Measurements from ENCODE around the gene SUPT4H1.
A peak's percentile ranks its signal among the peaks of the same experiment; 100 is the strongest.

Gene SUPT4H1

GRCh38 chr17:58338841-58339754 lies 12.9 kb downstream of the SUPT4H1 start:
- no peak for DNase-seq

- no peak for DNase-seq
Measured at GRCh38 chr17:58338454-58338840, 13.6 kb downstream of the SUPT4H1 start.

- DNase-seq: peak; percentile 78
Measured at GRCh38 chr17:58337600-58338453, 14.2 kb downstream of the SUPT4H1 start.

- DNase-seq: no peak
Measured at GRCh38 chr17:58337210-58337599, 14.8 kb downstream of the SUPT4H1 start.

DNA sequence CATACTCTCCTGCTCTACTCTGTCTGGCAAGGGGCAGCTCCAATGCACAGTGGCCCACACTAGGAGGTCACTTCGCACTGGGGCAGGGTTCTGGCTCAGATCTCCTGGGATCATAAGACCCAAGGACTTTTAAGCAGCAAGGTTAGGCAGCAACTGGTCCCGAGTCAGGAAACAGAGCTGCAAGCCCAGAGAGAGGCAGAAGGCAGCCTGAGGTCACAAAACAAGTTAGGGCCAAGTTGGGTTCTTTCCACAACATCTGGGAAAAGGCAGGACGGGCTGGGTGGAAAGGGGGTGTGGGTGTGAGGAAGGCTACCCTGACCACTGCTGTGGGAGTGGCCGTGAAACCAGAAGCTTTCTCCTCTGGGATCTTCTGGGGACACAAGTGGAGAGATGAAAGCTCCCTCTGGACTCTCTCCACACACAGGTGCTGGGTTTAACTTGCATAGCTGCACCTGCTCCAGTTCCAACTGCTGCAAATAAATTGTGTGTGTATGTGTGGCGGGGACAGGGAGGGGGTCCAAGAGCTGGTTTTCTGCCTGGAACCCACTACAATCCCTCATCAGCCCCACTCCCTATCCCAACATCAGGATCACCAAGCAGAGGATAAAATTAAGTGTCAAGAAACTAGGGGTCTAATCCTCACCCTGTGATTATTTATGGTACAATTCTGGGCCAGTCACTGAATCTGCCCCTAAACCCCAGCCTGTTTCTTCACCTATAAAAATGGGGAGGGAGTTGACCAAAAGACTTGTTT lies 15.4 kb downstream of the SUPT4H1 start:
- no peak for DNase-seq

DNA sequence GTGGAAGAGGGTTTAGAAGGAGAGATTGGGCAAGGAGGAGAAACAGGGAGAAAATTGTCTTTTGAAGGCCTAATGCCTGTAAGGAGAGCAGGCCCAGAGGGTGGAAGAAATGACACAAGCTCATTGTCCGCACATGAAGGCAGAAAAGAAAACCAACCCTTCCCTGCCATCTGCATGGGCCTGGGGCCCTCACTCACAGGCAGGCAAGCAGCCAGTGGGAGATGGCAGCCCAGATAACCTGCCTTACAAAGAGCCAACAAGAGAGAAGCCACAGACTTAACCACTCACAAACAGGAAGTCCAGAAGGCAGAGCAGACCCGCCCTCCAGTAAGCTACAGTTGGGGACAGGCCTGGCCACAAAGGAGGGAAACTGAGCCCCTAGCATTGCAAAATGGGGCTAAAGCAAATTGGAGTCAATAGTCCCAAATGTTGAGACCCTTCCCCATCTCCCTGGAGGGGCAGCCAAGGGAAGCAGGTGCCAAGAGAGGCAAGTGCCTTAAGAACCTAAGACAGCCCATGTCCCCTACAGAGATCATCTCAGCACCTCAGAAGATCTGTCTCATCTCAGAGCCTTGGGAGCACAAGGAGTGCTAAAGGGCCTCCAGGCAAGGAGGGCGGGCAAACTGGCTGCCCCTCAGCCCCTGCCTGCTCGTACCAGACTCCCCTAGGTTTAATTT lies 16.1 kb downstream of the SUPT4H1 start:
- DNase-seq: no peak

DNA sequence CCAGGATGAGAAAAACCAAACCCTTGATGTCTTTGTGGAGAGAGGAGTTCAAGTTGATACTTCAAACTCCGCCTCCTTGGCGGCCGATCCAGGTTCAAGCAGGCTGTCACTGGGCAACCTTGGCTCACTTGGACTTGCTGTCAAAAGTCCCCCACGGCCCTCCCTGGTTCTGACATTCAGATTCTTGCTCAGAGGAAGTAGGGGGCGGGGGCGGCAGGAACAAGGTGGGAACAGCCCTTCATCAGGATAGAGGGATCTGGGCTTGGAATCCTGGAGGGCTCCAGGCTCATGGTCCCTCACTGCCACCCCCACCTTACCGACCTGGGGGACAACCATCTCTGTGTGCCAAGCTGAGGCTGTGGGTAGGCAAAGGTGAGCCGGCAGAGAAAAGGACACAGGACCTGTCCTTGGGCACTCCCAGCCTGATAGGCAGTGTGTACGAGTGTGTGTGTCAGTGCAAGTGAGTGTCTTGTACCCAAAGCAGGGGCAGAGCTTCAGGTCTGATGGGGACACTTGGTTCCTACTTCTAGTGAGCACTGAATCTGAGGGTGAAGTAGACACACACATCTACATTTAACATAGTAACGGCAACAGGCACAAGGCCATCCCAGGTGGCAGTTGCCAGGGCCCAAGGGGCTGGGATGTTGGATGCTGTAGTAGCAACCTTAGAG lies 16.8 kb downstream of the SUPT4H1 start:
- DNase-seq: no peak

DNA sequence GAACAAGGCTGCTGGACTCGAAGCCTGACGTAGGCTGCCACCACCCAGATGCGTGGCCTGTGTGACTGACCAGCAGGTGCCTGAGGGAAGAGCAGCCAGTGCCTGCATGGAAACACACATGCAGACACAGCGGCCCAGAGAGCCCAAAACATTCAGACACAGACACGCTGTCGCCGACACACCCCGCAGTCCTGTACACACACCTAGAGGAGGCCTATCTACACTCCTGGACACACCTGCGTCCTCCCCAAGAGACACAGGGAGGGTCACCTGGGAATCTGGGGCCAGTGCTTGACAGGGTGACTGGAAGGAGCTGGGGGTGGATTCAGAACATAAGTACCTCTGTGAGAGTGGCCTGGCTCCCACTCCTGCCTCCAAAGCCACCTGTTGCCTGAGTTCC lies 17.3 kb downstream of the SUPT4H1 start:
- DNase-seq: no peak

DNA sequence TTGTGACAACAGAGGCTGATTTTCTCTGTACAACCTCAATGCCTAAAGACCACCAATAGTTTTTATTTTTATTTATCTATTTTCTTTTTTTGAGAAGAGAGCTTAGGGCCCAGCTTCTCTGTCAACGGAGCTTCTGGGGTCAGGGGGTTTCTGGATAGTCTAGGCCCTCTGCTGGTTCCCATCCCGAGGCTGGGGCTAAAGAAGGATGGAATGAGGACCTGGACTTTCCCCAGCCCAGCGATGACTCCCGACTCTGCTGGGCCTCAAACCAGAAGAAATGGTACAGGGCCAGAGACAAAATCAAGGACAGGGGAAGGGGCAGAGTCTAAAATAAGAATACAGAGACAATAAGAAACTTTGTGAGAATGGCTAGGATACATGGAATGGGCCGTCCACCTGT lies 17.7 kb downstream of the SUPT4H1 start:
- DNase-seq: no peak

GRCh38 chr17:58333736-58334207 lies 18.2 kb downstream of the SUPT4H1 start:
- no peak for DNase-seq

- no peak for DNase-seq
Measured at GRCh38 chr17:58332778-58333735, 18.9 kb downstream of the SUPT4H1 start.

DNA sequence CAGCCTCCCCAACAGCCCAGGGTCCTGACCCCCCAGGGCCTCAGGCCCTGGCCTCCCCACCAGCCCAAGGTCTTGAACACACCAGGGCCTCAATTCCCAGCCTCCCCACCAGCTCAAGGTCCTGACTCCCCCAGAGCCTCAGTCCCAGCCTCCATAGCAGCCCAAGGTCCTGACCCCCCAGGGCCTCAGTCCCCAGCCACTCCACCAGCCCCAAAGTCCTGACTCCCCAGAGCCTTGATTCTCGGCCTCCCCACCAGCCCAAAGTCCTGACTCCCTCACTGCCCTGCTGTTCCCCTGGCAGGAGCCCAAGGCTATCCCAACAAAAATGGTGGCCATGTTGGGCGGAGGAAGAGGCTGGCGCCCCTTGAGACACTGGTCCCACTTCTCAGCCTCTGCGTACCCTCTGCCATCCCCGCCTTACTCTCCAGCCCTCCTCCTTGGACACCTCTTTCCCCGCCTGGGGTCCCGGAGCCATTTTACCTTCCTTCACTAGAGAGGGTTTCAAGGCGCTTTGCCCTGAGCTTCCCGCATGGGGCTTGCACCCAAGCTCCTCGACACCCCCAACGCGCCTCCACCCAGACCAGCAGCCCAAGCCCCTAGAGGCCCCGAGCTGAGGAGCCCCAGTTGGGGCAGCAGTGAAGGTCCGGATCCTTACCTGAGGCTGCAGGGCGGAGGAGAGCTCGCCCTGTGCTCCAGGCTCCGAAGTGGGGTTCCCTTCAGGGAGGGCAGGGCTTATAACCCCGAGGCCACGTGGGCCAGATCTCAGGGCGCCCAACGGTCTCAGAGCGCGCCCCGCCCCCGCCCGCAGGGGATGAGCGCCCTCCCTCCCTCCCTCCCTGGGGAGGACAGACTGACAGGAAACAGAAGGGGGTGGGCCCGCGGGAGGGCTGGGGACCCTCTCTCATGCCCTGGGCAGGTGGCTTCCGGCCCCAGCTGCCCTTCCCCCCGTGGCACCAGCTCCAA lies 19.9 kb downstream of the SUPT4H1 start:
- peak; percentile 73 for DNase-seq

DNA sequence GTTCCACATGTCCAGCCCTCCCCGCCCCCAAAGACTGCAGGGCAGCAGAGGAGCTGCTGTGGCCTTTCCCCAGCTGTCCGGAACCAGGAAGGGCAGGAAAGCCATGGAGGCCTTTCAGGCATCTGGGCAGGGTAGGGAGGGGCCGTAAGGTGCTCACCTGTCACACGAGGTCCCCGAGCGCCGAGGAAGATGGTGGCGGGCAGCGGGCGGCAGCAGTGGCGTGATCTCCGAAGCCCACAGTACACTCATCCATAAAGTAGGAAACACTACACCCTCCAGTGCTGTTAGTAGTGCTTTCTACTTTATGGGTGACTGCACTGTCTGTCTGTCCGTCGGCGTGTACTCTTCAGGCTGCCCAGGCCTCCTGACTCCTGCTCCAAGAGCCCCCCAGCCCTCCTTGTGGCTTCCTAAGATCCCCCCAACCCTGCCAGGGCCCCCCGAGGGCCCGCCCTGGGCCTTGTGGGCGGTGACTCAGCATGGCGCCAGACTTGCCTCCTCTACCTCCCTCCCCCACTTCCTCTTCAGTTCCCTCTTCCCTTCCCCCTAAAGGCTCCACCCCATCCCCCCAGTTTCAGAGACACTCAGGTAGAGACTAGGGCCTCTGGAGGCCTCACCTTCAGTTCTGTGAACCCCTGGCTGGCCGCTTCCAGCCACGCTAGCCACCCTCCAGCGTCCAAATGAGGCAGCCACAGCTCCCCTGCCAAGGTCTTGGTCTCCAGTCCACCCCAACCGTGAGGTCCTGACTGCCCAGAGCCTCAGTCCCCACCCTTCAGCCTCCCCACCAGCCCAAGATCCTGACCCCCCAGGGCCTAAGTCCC lies 20.8 kb downstream of the SUPT4H1 start:
- DNase-seq: peak; percentile 49

DNA sequence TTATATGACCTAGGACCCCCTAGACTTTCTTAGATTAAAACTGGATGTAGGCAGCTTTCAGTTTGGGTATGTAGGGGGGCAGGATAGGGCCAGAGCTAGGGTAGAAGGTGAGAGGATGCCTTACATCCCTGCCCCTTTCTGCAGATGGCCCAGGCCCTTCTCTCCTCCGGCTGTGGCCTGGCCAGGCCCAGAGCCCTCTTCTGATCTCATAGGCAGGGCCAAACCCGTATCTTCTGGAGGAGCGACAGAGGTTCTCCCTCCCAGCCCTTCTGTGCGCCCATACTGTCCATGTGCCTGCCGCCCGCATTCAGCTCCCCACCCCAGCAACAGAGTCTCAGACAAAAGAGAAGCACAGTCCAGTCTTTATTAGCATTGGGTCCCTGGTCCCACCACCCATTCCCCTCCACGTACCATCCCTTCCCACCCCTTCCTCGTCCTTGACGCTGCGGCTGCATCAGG lies 21.4 kb downstream of the SUPT4H1 start:
- no peak for DNase-seq

DNA sequence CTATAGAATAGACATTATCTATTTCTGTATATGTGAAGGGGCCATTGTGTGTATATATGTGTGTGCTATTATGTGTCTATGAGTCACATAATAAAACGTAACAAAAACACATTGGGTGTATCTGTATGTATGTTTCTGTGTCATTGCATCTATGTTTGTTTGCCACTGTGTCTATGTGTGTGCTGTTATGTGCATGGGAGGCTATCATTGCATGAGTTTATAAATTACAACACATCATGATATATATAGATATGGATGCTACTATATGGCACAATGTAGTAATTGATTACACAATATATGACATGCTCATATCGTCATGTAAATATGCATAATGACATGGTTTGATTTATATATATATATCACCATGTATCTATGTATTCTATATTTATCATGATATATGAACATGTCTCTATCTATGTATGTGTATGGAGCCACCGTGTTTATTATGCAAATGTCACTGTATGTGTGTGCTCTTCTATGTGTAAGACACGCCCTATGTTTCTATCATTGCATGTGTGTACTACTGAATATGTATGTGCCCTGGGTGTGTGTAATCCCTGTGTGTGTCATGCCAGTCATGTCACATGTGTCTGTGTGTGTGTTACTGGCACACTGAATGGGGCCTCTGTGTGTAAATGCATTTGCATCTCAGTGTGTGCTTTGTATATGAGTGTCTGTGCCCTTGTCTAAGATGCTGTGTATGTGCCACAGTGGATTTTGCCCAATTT lies 22.0 kb downstream of the SUPT4H1 start:
- no peak for DNase-seq

- no peak for DNase-seq
Measured at GRCh38 chr17:58329035-58329809, 22.8 kb downstream of the SUPT4H1 start.

Measured in activated gamma-delta T cell (primary cell).